ENCODE measurements around the gene PGS1. TPM values are rescaled to one million over a fixed set of nuclear protein-coding genes. Genes with fewer than 3 reads are reported as not detected.

The PGS1 gene
- total RNA-seq, 2 donors from 2014 or later: 29.2 to 57.4 TPM

- DNase-seq (ENCODE audit: low spot score): no peak
- no peaks in the 10 kb centered on the region for H3K9me3 ChIP-seq
- H3K4me3 ChIP-seq: no peak overlapping the region
- no peak overlapping the region for H3K27ac ChIP-seq
- H3K4me1 ChIP-seq (replicated peaks): no peaks in the 10 kb centered on the region
- 90% methylated on average over 20 of the region's 20 CpGs for WGBS
- TF ChIP-seq CTCF (IDR thresholded peaks at IDR 0.05): no peak
- TF ChIP-seq POLR2AphosphoS5 (IDR thresholded peaks at IDR 0.05): no peak
- TF ChIP-seq POLR2A (IDR thresholded peaks at IDR 0.05): no peak
- no peaks in the 10 kb centered on the region for H3K27me3 ChIP-seq (replicated peaks; ENCODE audit: insufficient read depth)
- intact Hi-C loops (cut with DNase I): no loop called here
- no peaks in the 10 kb centered on the region for H3K36me3 ChIP-seq
Measured at GRCh38 chr17:78444392-78444791, 65.9 kb downstream of the PGS1 start.

- intact Hi-C loops (cut with DNase I): no loop called here
- Histone ChIP-seq H3K27ac (no peak overlapping the region), H3K4me3 (no peak overlapping the region), H3K9me3 (no peaks in the 10 kb centered on the region), H3K4me1 (replicated peaks) (no peaks in the 10 kb centered on the region), H3K36me3 (no peaks in the 10 kb centered on the region), H3K27me3 (replicated peaks; ENCODE audit: insufficient read depth) (no peaks in the 10 kb centered on the region)
- 97% methylated on average over 7 of the region's 7 CpGs for WGBS
- DNase-seq (ENCODE audit: low spot score): no peak
- no peak for TF ChIP-seq POLR2AphosphoS5 (IDR thresholded peaks at IDR 0.05)
- no peak for TF ChIP-seq POLR2A (IDR thresholded peaks at IDR 0.05)
- no peak for TF ChIP-seq CTCF (IDR thresholded peaks at IDR 0.05)
Measured at GRCh38 chr17:78446833-78447232, 68.4 kb downstream of the PGS1 start.

- 77% methylated on average over 5 of the region's 5 CpGs for WGBS
- Histone ChIP-seq H3K36me3 (no peaks in the 10 kb centered on the region), H3K27me3 (replicated peaks; ENCODE audit: insufficient read depth) (no peaks in the 10 kb centered on the region), H3K27ac (no peak overlapping the region), H3K4me3 (no peak overlapping the region), H3K9me3 (no peaks in the 10 kb centered on the region), H3K4me1 (replicated peaks) (no peaks in the 10 kb centered on the region)
- intact Hi-C loops (cut with DNase I): no loop called here
- no peak for TF ChIP-seq POLR2A (IDR thresholded peaks at IDR 0.05)
- TF ChIP-seq POLR2AphosphoS5 (IDR thresholded peaks at IDR 0.05): no peak
- no peak for TF ChIP-seq CTCF (IDR thresholded peaks at IDR 0.05)
- no peak for DNase-seq (ENCODE audit: low spot score)
Measured at GRCh38 chr17:78448356-78448993, 70.0 kb downstream of the PGS1 start.

GRCh38 chr17:78449983-78450595 is 71.6 kb downstream of the PGS1 start:
- no peak for DNase-seq (ENCODE audit: low spot score)
- Histone ChIP-seq H3K36me3 (no peaks in the 10 kb centered on the region), H3K4me1 (replicated peaks) (no peaks in the 10 kb centered on the region), H3K27me3 (replicated peaks; ENCODE audit: insufficient read depth) (no peaks in the 10 kb centered on the region), H3K9me3 (no peaks in the 10 kb centered on the region), H3K27ac (no peak overlapping the region), H3K4me3 (no peak overlapping the region)
- TF ChIP-seq POLR2A (IDR thresholded peaks at IDR 0.05) (no peak), POLR2AphosphoS5 (IDR thresholded peaks at IDR 0.05) (no peak), CTCF (IDR thresholded peaks at IDR 0.05) (no peak)
- WGBS: 85% methylated on average over 14 of the region's 14 CpGs
- intact Hi-C loops (cut with DNase I): no loop called here

Measured in prostate gland (tissue), 2 donors.